BLaER1 (cell line): ENCODE results near the gene RFC3.

Experiments used
- H3K27ac ChIP-seq: shearing (Covaris generic); formaldehyde crosslinking; 2 replicates; pipeline ENCODE4 v1.8.1; 2022
- H3K27me3 ChIP-seq: shearing (Covaris generic); formaldehyde crosslinking; 2 replicates; pipeline ENCODE4 v1.8.1; 2022
- H3K36me3 ChIP-seq: shearing (Covaris generic); formaldehyde crosslinking; 2 replicates; pipeline ENCODE4 v1.8.1; 2022
- H3K4me1 ChIP-seq: shearing (Covaris generic); formaldehyde crosslinking; 2 replicates; pipeline ENCODE4 v1.8.1; 2022
- H3K4me2 ChIP-seq: shearing (Covaris generic); formaldehyde crosslinking; 2 replicates; pipeline ENCODE4 v1.8.1; 2022
- H3K4me3 ChIP-seq: shearing (Covaris generic); formaldehyde crosslinking; 2 replicates; pipeline ENCODE4 v1.8.1; 2022
- H3K9ac ChIP-seq: shearing (Covaris generic); formaldehyde crosslinking; 2 replicates; pipeline ENCODE4 v1.8.1; 2022
- H3K9me3 ChIP-seq: shearing (Covaris generic); formaldehyde crosslinking; 2 replicates; pipeline ENCODE4 v1.8.1; 2022
- H4K20me1 ChIP-seq: shearing (Covaris generic); formaldehyde crosslinking; 2 replicates; pipeline ENCODE4 v1.8.1; 2022
- Cebpa-rat ChIP-seq: shearing (Covaris generic); IDR thresholded peaks from 2 replicates; pipeline ENCODE4 v1.8.1; 2022

The RFC3 gene

DNA sequence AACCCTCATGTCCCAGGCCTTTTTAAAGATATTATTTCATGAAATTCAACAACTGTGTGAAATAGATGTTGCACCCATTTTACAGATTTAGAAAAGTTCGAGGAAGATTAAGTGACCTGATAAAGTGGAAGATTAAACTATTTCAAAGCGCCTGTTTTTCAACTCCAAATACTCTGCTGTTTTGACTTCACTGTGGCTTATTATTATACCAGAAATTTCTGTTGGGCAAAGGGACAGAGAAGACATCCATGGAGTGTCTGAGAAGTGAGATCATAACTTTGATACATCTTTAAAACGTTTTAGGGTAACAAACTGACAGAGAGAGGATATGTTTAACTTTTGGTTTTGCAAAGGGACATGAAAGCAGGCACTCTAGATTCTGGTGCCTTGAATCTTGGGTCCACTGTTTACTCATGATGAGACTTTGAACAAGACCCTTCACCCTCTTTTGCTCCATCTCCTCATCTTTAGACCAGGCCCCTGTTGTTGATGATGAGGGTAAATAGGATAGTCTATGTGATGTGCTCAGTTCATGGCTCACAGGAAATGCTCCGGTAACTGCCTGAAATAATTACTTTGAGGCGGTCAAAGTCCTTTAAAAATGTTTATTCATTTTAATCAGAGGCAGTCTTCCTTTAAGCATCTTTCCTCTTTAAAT is 55.4 kb downstream of the RFC3 start:
- no peaks in the 10 kb centered on the region for H3K27me3 ChIP-seq

DNA sequence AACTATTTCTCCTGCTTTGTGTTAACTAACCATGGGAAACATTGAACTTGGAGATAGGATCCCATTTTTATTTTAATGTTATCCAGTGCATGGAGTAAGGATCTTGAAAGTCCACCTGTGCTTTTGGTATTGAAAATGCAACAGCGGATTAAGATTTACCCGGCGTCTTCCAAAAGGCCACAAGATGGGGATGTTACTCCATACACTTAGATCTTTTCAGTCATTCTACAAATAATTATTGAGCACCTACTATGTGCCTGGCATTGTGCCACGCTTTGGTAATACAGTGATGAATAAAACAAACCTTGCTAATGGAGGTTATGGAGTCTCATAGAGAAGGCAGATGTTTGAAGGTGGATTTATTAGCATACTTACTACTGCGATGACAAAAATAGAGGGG is 56.9 kb downstream of the RFC3 start:
- Histone ChIP-seq H3K27ac (no peak overlapping the region), H3K36me3 (no peaks in the 10 kb centered on the region), H3K4me2 (no peak overlapping the region), H3K4me1 (peaks cover 12% of the 10 kb centered on the region), H3K9ac (no peak overlapping the region), H4K20me1 (no peaks in the 10 kb centered on the region), H3K27me3 (no peaks in the 10 kb centered on the region), H3K9me3 (no peaks in the 10 kb centered on the region), H3K4me3 (no peak overlapping the region)
- TF ChIP-seq Cebpa-rat, result no peak

More for the DNA sequence above, 55.4 kb downstream of the RFC3 start:
- peaks cover under 1% of the 10 kb centered on the region; the same call in 1 of the 2 replicates for H3K36me3 ChIP-seq
- no peaks in the 10 kb centered on the region for H3K9me3 ChIP-seq
- no peak overlapping the region for H3K9ac ChIP-seq
- H3K4me3 ChIP-seq, result no peak overlapping the region
- no peak for TF ChIP-seq Cebpa-rat
- no peak overlapping the region for H3K4me2 ChIP-seq
- H4K20me1 ChIP-seq, result no peaks in the 10 kb centered on the region
- no peaks in the 10 kb centered on the region for H3K4me1 ChIP-seq
- no peak overlapping the region for H3K27ac ChIP-seq

DNA sequence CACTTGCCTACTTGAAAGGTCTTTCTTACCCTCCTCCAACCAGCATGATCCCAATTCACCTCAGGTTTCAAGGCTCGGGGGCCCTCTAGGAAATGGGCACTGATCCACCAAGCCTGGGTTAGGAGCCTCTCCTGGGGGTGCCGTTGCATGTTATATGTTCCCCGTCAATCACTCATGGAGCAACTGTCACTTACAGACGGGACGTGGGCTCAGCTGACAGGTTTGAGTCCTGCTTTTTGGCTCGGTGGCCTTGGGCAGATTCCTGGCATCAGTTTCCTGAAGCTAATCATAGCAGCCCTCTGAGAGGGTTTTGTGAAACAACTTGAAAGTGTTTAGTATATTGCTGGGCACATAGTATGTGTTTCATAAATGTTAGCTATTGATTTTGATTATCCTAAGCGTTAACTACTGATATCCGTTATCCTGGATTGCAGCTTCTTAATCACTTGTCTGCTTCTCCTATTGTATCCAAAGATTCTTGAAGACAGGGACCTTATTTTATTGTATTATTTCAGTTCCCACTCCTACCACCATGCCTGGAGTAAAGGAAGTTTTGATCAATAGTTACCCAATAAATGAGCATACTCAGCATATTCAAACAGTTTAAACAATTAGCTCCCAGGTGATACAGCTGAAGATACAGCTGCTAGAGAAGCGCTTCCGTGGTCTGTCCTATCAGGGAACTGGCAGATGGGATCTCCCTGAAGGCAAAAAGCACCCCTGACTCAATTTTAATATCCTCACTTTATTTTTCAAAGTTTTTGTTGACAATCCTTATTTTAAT is 57.9 kb downstream of the RFC3 start:
- no peak overlapping the region for H3K4me3 ChIP-seq
- H4K20me1 ChIP-seq, result no peaks in the 10 kb centered on the region
- no peaks in the 10 kb centered on the region for H3K9me3 ChIP-seq
- H3K27me3 ChIP-seq, result no peaks in the 10 kb centered on the region
- no peaks in the 10 kb centered on the region for H3K36me3 ChIP-seq
- H3K4me1 ChIP-seq, result peaks cover 12% of the 10 kb centered on the region
- no peak overlapping the region for H3K9ac ChIP-seq
- no peak for TF ChIP-seq Cebpa-rat
- no peak overlapping the region for H3K4me2 ChIP-seq
- H3K27ac ChIP-seq, result no peak overlapping the region

DNA sequence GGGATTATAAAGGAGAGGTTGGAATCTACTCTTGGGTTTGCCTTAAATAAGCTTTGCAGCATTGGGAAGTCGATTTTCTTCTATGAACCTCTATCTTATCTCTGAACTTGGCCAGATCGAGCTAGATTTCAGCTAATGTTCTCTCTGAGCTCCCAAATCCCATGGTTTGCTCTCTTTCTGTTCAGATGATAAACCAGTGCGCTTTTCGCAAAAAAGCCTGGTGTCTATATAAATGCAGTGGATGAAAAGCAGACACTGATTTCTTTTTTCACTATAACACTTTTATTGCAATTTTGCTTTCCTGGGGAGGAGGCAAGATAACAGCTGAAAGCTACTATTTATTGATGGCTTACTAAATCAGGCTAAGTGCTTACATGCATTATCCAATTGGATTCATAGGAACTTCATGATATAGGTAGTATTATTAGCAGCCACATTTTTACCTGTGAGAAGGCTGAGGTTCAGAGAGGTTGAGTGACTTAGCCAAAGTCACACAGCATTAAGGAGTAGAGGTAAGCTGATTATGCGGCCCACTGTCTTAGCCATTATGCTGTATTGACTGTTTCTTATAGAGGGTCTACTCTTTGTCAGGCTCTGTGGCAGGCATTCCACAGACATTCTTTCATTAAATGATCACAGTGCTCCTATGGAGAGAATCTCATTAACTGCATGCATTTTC is 58.9 kb downstream of the RFC3 start:
- peaks cover 12% of the 10 kb centered on the region for H3K4me1 ChIP-seq
- H3K4me2 ChIP-seq, result no peak overlapping the region
- peaks cover 6% of the 10 kb centered on the region; the same call in 1 of the 2 replicates for H3K36me3 ChIP-seq
- no peak for TF ChIP-seq Cebpa-rat
- H3K27ac ChIP-seq, result no peak overlapping the region
- H3K27me3 ChIP-seq, result no peaks in the 10 kb centered on the region
- H3K9me3 ChIP-seq, result no peaks in the 10 kb centered on the region
- no peak overlapping the region for H3K9ac ChIP-seq
- no peak overlapping the region for H3K4me3 ChIP-seq
- no peaks in the 10 kb centered on the region for H4K20me1 ChIP-seq

DNA sequence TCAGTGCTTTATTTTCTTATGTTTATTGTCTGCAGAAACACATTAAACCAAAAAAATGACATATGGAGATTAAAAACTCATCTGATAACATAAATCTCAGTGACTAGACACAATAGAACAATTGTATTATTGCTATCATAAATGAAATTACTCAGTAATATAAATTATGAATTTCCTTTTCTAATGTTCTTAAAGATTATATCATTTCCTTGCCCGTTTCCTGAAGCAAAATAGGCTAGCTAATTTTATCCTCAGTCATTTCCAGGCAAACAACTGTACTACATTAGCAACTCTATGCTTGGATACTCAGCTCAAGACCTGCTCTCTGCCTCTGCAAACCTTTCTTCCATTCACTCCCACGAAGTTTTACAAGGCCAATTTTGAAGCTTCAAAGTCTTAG is 61.2 kb downstream of the RFC3 start:
- peak overlapping the region; percentile 52 for H3K4me2 ChIP-seq
- TF ChIP-seq Cebpa-rat, result no peak
- no peaks in the 10 kb centered on the region for H3K9me3 ChIP-seq

DNA sequence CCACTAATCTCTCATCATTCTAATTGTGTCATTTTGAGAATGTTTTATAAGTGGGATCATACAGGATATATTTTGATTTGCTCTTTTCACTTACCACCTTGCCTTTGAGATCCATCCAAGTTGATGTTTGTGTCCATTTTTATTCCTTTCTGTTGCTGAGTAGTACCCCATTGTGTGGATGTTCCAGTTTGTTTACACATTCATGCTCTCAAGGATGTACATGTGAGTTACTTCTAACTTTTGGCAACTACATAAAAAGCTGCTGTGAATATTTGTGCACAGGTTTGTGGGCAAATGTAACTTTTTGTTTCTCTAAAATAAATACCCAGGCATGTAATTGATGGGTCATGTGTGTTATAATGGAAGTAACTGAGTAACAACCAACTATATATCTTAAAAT is 64.9 kb downstream of the RFC3 start:
- no peak overlapping the region for H3K4me3 ChIP-seq
- peaks cover 12% of the 10 kb centered on the region for H3K4me1 ChIP-seq
- no peaks in the 10 kb centered on the region for H3K27me3 ChIP-seq
- H3K9ac ChIP-seq, result no peak overlapping the region
- peaks cover 16% of the 10 kb centered on the region; the same call in 1 of the 2 replicates for H3K36me3 ChIP-seq
- peaks cover 7% of the 10 kb centered on the region for H3K9me3 ChIP-seq
- H4K20me1 ChIP-seq, result no peaks in the 10 kb centered on the region
- no peak overlapping the region for H3K27ac ChIP-seq
- no peak for TF ChIP-seq Cebpa-rat
- no peak overlapping the region for H3K4me2 ChIP-seq

More for the DNA sequence above, 61.2 kb downstream of the RFC3 start:
- H4K20me1 ChIP-seq, result no peaks in the 10 kb centered on the region
- H3K27ac ChIP-seq, result peak overlapping the region; percentile 20; the same call in 1 of the 2 replicates
- no peaks in the 10 kb centered on the region for H3K27me3 ChIP-seq
- peaks cover 9% of the 10 kb centered on the region; the same call in 1 of the 2 replicates for H3K36me3 ChIP-seq
- H3K4me3 ChIP-seq, result no peak overlapping the region
- H3K4me1 ChIP-seq, result peaks cover 12% of the 10 kb centered on the region
- no peak overlapping the region for H3K9ac ChIP-seq

- Histone ChIP-seq H3K4me1 (peaks cover 1% of the 10 kb centered on the region), H3K4me2 (no peak overlapping the region), H3K4me3 (no peak overlapping the region), H3K36me3 (peaks cover 16% of the 10 kb centered on the region; the same call in 1 of the 2 replicates), H3K9me3 (peaks cover 7% of the 10 kb centered on the region), H4K20me1 (no peaks in the 10 kb centered on the region), H3K27me3 (no peaks in the 10 kb centered on the region), H3K27ac (no peak overlapping the region), H3K9ac (no peak overlapping the region)
- no peak for TF ChIP-seq Cebpa-rat
These were observed 66.7 kb downstream of the RFC3 start for GRCh38 chr13:33884531-33885220.
